ENCODE results near the gene ZNF768.
"Not testable (repeated sequence)": the region's sequence is repeated elsewhere in the genome, so short reads cannot be mapped to it uniquely, and the experiment has no call there.

ZNF768 gene

GRCh38 chr16:30555315-30556124, 29.2 kb upstream of the ZNF768 start:
- FAIRE-seq (no peak), DNase-seq (ENCODE audit: low spot score) (no peak)

- FAIRE-seq (no peak), DNase-seq (ENCODE audit: low spot score) (no peak)
These were observed 28.4 kb upstream of the ZNF768 start for GRCh38 chr16:30554557-30555314.

DNA sequence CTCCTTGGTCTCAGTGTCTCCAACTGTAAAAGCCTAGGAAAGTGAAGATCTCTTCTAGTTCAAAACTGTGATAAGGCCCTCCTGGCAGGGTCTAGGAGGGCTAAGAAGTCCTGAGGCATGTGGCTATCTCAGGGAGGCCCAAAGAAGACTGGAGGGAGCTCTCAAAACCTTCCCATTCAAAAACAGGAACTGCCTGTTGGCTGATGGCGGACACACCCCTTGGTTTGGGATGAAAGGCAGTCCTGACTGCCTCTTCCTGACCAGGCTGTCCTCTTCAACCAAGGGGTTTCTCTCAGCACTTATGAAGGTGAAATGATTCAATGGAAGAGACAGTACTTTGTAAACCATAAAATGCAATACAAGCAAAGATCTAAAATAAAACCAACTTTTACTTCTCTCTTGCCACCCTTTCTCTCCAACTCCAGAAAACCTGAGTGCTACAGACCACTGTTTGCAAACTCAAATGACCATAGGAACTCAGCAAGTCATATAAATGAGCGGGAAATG, 27.1 kb upstream of the ZNF768 start:
- no peak for FAIRE-seq
- DNase-seq (ENCODE audit: low spot score) = no peak

DNA sequence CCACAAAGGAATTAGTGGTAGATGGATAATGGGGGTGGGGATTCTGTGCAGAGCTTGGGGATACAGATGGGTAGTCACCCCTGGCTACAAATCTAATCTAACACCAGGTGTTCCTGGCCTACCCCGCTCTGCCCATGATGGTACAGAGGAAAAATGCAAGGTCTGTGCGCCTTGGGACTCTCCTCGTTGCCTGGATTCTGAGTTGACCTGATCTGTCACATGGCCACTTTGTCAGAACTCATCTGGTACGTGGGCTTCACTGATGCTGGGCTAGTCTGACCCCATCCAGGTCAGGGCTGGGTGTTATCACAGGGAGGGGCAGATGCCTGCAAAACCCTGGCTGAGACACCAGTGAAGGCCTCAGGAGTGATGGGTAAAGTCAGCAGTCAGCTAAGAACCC, 26.6 kb upstream of the ZNF768 start:
- no peak for DNase-seq (ENCODE audit: low spot score)
- no peak for FAIRE-seq

DNA sequence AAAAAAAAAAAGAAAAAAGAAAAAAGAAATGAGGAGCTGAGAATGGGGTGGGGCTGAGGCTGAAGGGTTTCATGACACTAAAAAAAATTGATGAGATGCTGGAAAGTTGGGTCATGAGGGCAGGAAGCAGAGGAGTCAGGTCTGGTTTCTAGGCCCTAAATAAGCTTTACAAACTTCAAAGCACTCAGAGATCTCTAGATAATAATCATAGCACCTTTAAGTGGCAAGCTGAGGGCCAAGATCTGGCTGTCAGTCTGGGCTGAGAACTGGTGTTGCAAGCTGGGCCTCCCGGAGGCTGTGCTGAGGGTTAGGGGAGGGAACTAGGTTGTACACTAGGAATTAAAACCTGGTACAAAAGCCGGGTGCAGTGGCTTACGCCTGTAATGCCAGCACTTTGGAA, 25.4 kb upstream of the ZNF768 start:
- FAIRE-seq (no peak), DNase-seq (ENCODE audit: low spot score) (no peak)

DNA sequence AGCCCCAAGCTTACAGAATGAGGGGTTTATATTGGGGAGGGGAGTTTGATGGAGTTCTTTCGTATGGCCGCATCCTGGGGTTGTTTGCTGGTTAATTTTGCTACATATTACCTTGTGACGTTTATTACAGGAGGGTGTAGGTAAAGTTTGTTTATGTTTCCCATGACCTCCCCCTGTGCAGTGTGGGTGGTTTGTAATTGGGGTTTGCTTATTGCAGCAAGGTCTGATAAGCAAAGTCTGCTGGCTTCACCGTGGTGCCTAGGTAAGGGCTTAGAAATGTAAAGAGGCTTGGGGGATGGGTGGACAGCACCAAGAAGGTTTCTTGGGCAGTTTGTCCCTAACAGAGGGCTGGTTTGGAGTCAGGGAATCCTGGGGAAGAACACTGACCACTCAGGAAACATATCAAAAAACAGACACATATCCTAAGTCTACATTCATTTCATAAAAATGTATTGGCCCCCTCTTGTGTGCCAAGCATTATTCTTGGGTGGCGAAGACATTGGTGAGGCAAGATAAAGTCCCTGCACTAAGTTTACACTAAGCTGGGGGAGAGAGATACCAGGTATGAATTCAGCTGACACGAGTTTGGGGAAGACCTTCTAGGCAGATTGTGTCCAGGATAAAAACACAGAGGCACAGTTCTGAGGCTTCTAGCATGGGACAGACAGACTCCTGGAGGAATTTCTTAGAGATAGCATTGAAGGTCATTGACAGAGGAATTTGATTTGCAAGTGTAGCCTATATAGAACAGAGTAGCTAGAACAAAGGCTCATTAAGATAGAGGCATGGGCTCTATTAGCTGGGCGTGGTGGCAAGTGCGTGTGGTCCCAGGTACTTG, 22.3 kb upstream of the ZNF768 start:
- no peak for FAIRE-seq
- DNase-seq (ENCODE audit: low spot score) = no peak

DNA sequence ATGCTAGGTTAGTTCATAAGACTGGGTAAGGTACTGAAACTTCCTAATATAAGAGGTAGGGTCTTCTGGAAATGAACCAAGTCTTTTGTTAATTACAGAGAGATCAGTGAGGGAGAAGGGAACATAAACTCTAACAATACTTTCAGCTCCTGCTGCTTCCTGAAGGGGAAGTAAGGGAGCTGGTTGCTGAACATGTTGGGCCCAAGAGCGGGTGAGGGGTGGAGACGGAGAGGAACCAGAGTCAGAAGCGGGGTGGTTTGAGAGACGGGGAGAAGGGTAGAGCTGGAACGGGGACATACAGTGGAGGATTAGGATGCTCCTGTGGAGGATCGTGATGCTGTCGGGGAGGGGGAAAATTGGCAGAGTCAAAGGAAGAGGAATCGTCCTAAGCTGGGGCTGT, 19.7 kb upstream of the ZNF768 start:
- no peak for DNase-seq (ENCODE audit: low spot score)
- no peak for FAIRE-seq

DNA sequence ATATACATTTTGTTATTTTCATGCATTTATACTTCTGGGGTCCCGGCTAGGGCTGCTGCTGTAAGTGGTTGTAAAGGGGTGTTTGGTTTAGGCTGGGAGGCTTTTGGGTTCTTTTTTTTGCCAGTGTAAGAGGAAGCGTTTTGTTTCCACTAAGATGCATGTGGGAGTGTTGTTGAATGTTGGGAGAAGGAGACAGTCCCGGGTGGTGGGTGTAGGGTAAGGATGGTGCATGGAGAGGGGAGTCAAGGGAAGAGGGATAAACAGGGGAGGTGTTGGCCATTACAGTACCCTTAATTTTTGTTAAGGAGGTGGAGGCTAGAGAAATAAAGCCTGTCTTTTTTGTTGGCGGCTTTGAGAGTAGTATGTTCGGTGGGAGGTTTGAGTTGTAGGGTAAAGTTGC, 16.7 kb upstream of the ZNF768 start:
- FAIRE-seq = no peak
- no peak for DNase-seq (ENCODE audit: low spot score)

DNA sequence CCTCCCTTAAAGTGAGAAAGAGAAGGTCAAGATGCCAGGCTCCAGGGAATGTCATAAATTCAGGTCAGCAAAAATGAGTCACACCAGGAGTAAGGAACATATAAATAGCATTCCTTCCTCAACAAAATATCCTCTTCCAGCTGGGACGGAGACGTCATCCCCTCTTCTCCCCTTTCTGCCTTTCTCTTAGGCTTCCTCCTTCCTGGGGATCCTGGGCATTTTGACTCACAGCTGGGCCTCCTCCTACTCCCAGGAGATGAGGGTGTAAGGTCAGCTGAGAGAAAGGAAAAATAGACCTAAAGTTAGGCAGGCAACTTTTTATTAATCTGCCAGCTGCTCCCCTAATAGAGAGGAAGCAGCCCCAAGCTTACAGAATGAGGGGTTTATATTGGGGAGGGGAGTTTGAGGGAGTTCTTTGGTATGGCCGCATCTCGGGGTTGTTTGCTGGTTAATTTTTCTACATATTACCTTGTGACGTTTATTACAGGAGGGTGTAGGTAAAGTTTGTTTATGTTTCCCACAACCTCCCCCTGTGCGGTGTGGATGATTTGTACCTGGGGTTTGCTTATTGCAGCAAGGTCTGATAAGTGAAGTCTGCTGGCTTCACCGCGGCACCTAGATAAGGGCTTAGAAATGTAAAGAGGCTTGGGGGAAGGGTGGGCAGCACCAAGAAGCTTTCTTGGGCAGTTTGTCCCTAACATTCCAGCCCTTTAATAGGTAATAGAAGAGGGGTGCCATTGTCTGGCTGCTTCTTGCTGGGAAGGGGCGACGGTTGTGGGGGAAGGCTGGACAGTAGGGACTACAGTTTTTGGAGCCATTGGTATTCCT, 15.3 kb upstream of the ZNF768 start:
- DNase-seq (ENCODE audit: low spot score) (no peak), FAIRE-seq (no peak)

- not testable (repeated sequence) for DNase-seq (ENCODE audit: low spot score); FAIRE-seq
These were observed 14.6 kb upstream of the ZNF768 start for GRCh38 chr16:30540916-30541464.

DNA sequence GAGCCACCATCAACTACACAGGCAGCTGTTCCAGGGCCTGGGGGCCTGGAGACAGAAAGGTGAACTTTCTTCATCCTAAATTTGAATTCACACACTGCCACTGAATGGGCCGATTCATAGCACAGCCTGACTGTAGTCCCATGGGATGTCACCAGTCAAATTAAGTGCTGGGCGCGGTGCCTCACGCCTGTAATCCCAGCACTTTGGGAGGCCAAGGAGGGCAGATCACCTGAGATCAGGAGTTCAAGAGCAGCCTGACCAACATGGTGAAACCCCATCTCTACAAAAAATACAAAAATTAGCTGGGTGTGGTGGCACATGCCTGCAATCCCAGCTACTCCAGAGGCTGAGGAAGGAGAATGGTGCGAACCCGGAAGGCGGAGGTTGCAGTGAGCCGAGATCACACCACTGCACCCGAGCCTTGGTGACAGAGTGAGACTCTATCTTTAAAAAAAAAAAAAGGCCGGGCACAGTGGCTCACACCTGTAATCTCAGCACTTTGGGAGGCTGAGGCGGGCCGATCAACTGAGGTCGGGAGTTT, 13.7 kb upstream of the ZNF768 start:
- not testable (repeated sequence) for FAIRE-seq; DNase-seq (ENCODE audit: low spot score)

- FAIRE-seq (no peak), DNase-seq (ENCODE audit: low spot score) (no peak)
These were observed 12.9 kb upstream of the ZNF768 start for GRCh38 chr16:30539000-30539964.

DNA sequence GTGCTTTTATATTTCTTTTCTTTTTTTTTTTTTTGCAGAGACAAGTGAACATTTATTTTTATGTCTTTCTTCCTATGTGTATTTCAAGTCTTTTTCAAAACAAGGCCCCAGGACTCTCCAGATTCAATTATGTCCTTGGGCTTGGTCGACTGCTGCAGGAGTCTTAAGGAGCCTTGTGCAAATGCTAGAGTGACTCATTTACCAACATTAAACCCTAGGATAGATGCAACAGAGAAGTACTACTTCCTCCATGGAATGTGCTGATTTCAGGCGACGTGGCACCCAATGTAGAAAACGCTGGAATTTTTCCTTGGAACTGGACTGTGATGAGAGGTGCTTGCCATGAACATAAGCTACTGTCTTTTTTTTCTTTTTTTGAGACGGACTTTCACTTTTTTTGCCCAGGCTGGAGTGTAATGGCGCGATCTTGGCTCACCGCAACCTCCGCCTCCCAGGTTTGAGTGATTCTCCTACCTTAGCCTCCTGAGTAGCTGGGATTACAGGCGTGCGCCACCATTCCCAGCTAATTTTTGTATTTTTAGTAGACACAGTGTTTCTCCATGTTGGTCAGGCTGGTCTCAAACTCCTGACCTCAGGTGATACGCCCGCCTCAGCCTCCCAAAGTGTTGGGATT, 10.1 kb upstream of the ZNF768 start:
- not testable (repeated sequence) for FAIRE-seq; DNase-seq (ENCODE audit: low spot score)

- FAIRE-seq (no peak), DNase-seq (ENCODE audit: low spot score) (no peak)
These were observed 9.4 kb upstream of the ZNF768 start for GRCh38 chr16:30535777-30536190.

DNA sequence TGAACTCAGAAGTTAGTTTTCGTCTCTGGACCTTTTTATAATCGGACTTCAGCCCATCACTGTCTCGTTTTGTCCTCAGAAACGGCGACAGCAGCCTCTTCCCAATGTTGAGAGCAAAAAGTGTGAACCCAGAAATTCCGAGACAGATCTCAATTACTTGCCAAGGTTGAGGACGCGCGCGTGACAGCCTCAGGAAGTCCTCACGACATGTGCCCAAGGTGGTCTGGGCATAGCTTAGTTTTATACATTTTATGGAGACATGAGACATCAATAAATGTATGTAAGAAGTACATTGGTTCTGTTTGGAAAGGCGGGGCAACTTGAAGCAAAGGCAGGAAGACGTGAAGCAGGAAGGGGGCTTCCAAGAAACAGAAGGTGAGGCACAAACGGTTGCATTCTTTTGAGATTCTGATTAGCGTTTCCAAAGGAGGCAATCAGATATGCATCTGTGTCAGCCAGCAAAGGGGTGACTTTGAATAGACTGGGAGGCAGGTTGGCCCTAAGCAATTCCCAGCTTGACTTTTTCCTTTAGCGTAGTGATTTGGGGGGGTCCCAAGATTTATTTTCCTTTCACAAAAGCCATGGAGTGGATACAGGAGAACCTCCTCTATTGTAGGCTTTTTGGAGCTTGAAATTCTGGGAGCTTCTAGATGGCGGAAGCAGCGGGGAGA, 8.9 kb upstream of the ZNF768 start:
- DNase-seq (ENCODE audit: low spot score) = no peak
- FAIRE-seq = no peak

GRCh38 chr16:30534368-30535105, 8.2 kb upstream of the ZNF768 start, which contains the start of gene ZNF747:
ZNF747 (minus strand) TSS chr16:30534858; CDS start chr16:30534679, 179 bp downstream.
- no peak for FAIRE-seq
- peak; percentile 45 for DNase-seq (ENCODE audit: low spot score)

DNA sequence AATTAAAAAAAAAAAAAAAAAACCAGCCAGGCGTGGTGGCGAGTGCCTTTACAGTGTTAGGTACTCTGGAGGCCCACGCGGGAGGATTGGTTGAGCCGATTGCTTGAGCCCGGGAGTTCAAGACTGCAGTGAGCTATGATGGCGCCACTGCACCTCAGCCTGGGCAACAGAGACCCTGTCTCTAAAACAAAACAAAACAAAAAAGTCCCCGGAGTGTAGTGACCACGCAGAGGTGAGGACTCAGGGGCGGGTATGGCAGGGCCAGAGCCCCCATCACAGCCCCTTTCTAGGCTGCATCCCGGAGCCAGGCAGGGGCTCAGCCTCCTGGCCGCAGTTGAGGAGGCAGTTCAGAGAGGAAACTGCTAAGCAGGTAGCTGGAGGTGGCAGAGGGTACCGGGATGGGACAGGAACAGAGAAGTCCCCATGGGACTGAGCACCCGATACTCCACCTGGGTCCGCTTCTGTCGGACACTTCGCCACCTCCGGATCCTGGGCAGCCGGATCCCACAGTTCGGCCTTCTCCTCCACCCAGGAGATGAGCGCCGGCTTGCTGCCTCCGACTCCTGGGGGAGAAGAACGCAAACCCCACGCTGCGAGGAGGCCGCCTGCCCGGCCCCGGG, 7.5 kb upstream of the ZNF768 start:
- DNase-seq (ENCODE audit: low spot score) (no peak), FAIRE-seq (no peak)
